Stimulated activated CD4-positive, alpha-beta T cell treated with anti-CD3 and anti-CD28 coated beads, Interleukin-12 subunit alpha, Interleukin-12 subunit beta, amount 100 ng/mL, for 24 hours (primary cell): ENCODE results near the gene NPY4R.
"Not testable (repeated sequence)": the region's sequence is repeated elsewhere in the genome, so short reads cannot be mapped to it uniquely, and the experiment has no call there.

Experiments used
- DNase-seq, 2 experiments: peaks; one replicate each; pipeline ENCODE4 v3.0.0-alpha.2; 2020; ENCODE audit warnings: low read depth in 2 of 2

Gene NPY4R

DNA sequence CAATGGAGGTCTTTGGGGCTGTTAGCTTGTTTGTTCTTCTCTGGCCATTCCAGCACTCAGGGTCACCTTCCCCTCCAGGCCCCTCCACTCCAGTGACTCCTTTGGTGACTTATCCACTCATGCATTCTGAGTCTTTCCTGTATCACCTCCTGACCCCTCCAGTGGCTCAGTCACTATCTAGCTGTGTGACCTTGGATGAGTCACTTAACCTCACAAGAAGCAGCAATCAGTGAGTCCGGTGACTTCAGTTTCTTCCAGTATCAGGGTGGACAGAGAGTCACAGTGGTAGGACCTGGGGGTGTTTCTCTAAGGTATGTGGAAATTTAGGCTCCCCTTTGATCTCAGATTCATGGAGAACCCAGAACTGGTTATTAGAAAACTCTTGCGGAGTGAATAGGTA is 9.8 kb downstream of the NPY4R start:
- DNase-seq, result not testable (repeated sequence)

DNA sequence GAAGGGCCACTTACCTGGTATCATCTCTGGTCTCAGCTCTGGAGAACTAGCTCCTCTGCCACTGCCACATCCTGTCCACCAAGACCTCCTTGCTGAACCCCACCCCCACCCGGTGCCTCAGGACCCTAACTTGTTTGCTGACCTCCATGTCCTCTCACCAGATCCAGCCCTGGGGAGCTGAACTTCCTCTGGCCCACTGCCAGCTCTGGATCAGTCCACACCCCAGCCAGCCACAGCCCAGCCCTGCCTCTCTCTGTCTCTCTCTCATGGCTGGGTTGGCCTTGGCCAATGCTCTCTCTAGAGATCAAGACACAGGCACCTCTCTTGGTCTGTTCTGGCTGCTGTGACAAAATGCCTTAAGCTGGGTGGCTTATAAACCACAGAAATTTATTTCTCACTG is 14.4 kb downstream of the NPY4R start:
- DNase-seq, result not testable (repeated sequence)

DNA sequence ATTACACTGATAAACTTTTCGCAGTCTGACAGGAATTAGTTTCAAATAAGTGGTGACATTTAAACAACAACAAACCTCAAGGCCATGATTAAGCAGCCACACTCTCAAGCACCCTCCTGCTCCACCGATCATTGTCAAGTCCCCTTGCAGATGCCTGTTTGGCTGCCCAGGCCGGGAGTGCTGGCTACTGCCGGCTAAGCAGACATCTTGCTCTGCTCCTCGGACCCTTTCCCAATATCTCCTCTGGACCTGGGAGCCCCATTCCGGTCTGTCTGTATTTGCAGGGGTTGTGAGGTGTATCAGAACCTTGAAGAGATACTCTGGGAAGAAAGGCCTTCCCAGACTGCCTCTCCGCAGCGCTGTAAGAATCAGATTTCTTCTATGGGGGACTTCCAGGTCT is 14.9 kb downstream of the NPY4R start:
- not testable (repeated sequence) for DNase-seq

DNA sequence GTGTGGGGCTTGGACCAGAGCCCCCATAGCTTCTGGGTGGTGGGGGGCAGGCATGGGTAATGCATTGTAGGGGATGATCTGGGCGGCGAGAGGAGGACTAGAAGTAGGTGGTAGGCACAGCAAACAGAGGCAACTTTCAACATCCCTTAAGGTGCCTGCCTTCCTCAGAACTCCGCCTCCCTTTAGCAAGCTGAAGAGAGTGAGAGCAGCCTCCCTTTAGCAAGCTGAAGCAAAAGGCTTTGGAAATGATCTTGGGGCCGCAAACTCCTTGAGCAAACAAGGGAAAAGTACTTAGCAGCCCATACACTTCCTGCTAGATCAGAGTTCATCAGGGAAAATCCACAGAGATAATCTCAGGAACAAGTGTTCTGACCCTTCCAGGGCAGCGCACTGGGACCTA is 18.3 kb downstream of the NPY4R start:
- DNase-seq, result not testable (repeated sequence)

DNA sequence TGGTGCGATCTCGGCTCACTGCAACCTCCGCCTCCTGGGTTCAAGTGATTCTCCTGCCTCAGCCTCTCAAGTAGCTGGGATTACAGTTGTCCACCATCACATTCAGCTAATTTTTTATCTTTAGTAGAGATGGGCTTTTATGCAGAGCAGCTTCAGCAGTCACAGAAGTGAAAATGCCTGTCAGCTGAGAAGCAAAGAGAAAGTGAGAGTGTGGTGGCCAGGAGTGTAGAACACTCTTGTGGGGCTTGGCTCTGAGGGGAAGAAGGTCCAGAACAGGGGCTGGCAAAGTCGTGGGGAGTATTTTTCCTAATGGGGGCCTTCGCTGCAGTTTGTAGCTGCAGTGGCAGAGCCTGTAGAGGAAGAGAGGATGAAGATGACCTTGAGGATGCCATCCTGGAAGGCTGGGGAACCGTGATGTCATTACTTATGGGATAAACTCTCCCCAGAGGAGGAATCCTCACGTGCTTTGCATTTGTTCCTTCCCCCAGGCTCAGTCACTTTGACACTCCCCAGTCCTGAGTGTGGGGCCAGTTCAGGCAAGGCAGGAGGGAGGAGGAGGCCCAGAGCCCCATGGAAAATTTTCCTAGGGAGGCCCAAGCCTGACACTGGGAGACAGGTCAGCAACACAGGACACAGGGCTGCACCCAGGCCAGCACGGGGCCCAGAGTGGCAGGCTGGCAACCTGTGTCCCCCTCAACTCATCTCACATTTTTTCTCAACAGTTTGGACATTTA is 20.2 kb downstream of the NPY4R start:
- DNase-seq, result not testable (repeated sequence)

DNA sequence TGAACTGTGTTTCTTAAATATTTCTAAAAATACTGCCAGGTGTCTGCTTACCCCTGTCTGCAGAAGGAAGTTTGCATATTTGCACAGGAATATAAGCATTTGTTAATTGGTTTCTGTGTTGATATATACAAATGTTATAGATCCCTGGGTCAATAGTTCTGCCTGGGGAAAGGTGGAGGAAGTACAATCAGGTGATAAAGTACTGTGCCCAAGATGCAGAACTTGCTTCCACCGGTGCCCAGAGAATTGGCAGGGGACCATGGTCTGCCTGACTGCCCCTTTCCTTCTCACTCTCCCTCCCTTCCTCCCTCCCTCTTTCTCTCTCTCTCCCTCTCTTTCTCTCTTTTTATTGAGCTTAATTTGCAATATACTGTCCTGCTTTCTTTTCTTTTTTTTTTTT is 22.3 kb downstream of the NPY4R start:
- DNase-seq, result not testable (repeated sequence)

DNA sequence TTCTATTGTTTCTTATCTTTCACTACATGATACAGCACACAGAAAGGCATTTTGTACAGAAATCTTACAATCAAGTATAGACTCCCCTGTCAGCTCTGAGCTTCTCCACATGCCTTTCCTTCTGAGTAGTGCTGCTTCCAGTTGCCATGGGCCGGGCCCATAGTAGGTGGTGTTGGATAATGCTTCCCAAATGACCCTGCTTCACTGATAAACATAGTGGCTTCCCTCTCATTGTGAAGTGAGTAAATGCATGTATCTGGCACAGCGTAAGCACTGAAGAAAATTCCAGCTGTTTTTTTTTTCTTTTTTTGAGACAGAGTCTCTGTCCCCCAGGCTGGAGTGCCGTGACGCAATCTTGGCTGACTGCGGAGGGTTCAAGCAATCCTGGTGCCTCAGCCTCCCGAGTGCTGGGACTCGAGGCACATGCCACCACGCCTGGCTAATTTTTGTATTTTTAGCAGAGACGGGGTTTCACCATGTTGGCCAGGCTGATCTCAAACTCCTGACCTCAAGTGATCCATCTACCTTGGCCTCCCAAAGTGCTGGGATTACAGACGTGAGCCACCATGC is 23.0 kb downstream of the NPY4R start:
- not testable (repeated sequence) for DNase-seq

DNA sequence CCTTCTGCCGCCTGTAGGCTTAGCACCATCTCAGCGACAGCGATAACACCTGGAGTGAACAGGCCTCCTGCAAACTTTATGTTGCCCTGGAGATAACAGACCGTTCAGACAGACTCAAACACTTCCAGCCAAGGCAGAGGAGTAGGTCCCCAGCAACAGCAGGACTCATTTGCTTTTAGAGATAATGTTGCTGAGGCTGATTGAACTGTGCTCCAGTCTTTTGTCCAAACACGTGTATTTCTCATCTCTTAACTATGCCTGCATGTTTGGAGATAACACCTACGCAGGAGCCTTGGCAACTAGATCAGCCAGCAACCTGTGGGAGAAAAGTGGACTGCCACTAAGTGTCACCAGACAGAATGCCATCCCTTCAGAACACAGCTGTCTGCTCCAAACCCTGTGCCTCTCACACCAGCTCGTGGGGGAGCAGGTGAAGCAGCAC is 23.9 kb downstream of the NPY4R start:
- DNase-seq, result not testable (repeated sequence)

DNA sequence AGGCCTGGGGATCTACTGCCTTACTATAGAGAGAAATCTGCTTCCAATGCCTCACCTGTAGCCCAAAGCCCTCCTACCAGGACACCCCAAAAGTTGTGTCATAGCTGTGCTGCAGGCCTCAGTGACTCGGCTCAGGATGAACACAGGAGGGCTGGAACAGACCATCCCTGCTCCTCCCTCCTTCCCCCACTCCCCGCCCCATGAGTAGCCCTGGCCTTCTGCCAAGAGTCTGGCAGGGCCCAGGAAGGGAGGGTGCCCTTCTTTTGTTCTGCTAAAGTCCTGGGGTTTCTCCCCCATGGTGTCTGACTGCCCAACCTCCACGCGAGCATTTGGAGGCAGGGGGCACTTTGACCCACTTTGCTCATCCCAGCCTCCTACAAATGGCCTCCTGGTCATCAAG is 24.8 kb downstream of the NPY4R start:
- DNase-seq, result not testable (repeated sequence)

DNA sequence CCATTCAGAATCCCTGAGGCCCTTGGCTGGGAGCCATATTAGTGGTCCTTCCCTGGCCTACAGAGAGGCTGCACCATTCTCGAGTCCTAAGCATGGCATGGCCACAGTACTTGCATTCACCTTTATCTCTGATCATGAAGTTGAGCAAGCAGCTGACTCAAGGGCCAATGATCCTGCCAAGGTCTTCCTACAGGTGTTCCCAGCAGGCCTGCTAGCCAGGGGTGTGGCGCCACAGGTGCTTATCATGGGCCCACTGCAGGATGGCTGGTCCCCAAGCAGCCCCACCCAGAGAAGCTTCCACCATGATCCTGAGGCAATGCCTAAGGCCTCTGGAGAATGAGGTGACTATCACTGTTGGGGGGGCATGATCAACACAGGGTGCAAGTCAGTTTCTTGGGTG is 42.2 kb downstream of the NPY4R start:
- not testable (repeated sequence) for DNase-seq

DNA sequence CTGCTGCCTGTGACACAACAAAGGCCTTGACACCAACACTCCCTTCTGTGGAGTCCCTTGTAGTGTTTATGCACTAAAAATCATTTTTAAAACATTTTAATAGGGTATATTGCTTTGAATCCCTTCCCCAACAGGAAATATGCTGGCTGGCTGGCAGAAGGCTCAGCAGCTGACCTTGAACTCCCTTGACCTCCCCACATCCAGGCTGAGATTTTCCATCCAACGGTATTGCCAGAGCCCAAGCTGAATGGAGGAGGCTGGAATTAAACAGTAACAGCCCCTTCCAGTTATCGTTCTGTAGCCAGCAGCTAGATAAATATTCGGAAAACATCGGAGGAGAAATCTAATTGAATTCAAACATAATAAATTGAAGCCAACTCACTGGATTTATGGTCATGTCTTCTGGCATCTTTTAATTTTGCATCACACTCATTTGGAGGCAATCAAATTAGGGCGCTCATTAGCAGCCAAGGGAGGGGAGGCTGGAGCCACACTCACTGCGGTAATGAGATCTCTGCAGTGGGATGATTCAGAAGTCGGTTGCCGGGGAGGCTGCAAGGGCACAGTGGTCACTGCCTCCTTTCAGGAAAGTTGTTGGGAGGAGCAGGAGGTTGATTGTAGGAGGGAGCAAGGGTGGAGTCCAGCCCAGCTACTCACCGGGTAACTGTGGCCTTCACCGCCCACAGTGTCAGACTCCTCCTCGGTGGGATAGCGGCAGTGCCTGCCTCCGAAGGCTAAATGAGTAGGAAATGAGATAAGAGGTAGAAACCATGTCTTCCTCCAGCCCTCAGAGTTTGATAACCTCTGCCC is 46.0 kb downstream of the NPY4R start:
- DNase-seq, result not testable (repeated sequence)

DNA sequence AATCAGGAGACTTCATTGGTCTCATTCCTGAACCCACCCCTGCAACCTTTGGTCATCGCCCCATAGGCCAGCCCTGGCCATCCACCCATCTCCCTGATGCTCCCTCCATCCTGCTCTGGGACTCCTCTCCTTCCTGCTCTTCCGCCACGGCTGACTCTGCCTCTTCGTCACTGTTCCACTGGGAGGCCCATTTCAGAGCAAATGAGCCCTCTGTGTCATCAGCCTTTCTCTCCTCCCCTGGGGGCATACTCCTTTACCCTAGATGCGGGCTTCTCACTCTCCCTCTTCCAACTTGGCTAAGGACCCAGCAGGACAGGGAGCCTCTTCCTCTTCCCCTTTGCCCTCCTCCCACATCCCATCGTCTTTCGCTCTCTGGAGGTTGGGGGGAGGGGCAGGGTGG is 47.5 kb downstream of the NPY4R start:
- not testable (repeated sequence) for DNase-seq

DNA sequence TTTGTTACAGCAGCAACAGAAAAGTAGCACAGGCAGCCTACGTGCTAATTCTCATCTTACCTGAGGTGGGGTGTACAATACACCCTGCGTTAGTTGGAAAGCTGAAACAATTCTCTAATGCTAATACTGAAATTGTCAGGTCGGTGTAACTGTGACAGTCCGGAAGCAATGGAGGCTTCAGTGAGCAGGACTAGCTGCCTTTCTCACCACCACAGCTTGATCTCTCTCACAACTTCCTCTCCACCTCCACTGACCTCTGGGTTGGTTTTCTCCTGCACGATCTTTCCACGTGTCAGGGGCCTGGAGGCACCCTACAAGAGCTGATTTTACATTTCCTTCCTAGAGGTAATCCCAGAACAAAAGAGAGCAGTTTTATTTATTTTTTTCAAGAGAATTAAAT is 50.5 kb downstream of the NPY4R start:
- DNase-seq, result not testable (repeated sequence)

DNA sequence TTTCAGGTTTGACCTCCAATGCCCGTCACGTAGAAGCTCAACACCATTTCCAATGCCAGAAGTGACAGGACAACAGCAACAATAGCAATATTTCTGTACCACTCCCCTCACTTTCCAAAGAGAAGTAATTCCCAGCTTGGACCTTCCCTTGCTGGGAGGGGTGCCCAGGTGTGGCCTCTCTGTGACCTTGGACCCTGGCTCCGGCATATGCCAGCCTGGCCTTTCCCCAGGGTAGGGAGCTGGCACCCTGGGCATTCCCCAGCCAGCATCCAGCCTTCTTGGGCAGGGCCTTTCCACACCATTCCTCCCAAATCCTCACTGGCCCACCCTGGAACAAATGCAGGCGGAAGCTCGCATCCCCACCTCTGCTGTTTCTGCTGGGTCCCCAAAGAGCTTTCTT is 53.1 kb downstream of the NPY4R start:
- DNase-seq, result not testable (repeated sequence)

DNA sequence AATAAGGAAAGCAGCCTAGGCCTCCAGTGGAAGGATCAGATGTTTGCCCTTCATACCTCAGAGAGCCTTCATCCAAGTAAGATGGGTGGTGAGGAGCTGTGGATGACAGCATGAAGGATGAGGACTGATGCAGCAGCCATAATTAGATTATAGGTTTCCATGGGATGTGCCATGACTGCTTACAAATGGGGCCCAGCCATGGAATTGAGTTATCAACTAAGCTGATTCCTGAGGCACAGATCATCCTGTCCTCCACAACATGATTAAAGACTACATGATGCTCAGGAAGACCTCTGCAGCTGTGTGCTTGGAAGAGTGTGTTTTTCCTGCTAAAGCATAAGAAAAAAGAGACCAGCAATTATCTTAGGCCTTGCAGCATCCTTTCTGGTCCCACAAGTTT is 54.6 kb downstream of the NPY4R start:
- not testable (repeated sequence) for DNase-seq
